Omental fat pad (tissue), 4 donors: Measurements from ENCODE around the gene GAS2. TPM values are rescaled to one million over a fixed set of nuclear protein-coding genes. Genes with fewer than 3 reads are reported as not detected.

Source experiments
- ATAC-seq: fragments of 150-250 bp; one replicate; pipeline ENCODE4 v1.9.1; 2016; ENCODE audit warnings: mild to moderate bottlenecking, moderate library complexity; ENCODE audit not compliant: low FRiP score
- DNase-seq: peaks from one replicate; pipeline ENCODE4 v3.0.0-alpha.2; 2019; ENCODE audit warnings: low spot score
- total RNA-seq, 4 donors: library from RNA; depleted of rRNA; stranded (reverse); fragments of >200 nt; gene quantifications; one replicate each; pipeline ENCODE4 v1.1.0, GENCODE V29; 2016
- TF ChIP-seq, protein P1 (sequence below), 3 donors: fragments of 450-650 bp; IDR thresholded peaks; one replicate each; pipeline ENCODE4 v1.5.1; 2016 to 2017; ENCODE audit warnings: antibody characterized with exemption in 3 of 3, mild to moderate bottlenecking in 3 of 3, moderate library complexity in 2 of 3

Gene GAS2
- total RNA-seq, 4 donors from 2014 or later, result 0.63 to 4.9 (median 2.5) TPM

DNA sequence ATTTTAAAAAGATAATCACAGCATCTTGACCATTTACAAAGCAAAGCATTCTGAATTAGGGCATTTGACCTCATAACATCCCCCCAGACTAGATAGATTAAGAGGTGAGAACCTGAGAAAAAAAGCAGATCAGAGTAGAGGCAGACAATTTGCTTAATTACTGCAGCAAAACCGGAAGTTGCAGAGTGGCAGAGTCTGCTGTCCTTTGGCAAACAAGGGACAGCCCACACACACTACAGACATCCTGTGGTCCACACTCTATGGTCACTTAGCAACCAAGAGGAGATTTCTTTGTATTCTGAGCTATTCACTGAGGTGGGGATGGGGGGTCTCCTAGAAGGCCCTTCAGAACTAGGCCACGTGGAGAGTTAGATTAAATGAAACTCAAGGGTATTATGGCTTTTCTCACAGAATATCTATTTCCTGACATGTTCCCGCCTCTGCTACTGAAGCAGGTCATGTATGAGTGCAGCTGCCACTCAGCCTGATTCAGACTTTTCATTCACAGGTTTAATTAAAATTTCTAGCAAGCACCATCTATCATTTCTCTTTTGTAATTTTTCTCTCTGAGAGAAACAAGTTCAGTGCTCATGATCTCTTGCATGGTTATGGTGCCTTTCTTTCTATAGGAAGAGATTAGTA, 114.7 kb downstream of the GAS2 start:
- ATAC-seq (no peak), DNase-seq (no peak)
- TF ChIP-seq, protein P1, sequence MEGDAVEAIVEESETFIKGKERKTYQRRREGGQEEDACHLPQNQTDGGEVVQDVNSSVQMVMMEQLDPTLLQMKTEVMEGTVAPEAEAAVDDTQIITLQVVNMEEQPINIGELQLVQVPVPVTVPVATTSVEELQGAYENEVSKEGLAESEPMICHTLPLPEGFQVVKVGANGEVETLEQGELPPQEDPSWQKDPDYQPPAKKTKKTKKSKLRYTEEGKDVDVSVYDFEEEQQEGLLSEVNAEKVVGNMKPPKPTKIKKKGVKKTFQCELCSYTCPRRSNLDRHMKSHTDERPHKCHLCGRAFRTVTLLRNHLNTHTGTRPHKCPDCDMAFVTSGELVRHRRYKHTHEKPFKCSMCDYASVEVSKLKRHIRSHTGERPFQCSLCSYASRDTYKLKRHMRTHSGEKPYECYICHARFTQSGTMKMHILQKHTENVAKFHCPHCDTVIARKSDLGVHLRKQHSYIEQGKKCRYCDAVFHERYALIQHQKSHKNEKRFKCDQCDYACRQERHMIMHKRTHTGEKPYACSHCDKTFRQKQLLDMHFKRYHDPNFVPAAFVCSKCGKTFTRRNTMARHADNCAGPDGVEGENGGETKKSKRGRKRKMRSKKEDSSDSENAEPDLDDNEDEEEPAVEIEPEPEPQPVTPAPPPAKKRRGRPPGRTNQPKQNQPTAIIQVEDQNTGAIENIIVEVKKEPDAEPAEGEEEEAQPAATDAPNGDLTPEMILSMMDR (IDR thresholded peaks at IDR 0.05), result no peak

DNA sequence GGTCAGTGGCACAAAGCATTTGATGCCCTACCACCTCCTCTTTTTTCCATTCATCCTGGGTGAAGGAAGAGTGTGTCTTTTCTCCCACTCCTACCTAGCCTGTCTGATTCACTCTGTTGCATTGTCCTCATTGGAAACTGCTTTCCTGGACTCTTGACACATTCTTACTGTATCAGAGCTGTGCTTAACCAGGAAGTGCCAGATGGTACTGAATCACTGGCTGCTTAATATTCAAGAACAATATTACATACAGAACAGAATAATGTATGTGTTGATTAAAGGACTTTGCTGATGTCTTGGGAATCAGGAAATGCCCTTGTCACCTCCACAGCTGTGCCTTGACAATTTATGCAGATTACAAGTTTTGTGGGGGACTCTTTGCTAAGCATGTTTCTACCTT, 118.8 kb downstream of the GAS2 start:
- TF ChIP-seq, protein P1 (IDR thresholded peaks at IDR 0.05), result no peak

DNA sequence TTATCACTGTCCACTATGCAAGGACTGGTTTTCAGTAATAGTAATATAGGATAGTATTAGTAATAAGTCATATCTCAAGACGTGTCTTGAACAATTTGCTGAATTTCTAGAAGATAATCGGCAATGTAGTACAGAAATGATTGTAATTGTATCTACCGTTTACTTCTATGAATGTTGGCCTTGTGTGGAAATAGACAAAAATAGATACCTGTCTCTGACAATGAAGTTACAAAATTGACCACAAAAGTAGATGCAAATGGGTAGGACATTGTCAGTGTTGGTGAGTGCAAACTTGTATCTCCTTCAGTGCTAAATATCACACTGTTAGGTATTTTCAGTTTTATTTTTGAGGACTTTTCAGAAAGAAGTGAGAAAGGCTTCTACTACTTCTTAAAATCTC, 120.1 kb downstream of the GAS2 start:
- DNase-seq (no peak), ATAC-seq (no peak)
- TF ChIP-seq, protein P1 (IDR thresholded peaks at IDR 0.05), result no peak

More for the DNA sequence above, 118.8 kb downstream of the GAS2 start:
- ATAC-seq, result no peak
- no peak for DNase-seq

DNA sequence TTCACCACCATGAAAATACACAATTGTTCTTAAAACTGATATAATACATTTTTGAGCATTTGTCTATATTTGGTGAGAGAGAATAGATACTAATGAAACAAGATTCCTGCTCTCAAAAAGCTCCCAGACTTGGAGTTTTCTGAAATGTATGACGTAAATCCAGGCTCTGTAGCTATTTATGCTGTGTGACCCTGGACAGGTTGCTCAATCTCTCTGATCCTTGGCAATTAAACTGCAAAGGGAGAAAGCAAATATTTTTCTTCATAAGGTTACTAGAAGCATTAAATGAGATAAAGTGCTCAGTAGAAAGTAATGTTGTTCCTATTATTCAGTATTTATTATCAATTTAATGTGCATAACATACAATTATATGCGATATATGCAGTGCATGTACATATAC, 120.6 kb downstream of the GAS2 start:
- DNase-seq (no peak), ATAC-seq (no peak)
- TF ChIP-seq, protein P1 (IDR thresholded peaks at IDR 0.05), result no peak

DNA sequence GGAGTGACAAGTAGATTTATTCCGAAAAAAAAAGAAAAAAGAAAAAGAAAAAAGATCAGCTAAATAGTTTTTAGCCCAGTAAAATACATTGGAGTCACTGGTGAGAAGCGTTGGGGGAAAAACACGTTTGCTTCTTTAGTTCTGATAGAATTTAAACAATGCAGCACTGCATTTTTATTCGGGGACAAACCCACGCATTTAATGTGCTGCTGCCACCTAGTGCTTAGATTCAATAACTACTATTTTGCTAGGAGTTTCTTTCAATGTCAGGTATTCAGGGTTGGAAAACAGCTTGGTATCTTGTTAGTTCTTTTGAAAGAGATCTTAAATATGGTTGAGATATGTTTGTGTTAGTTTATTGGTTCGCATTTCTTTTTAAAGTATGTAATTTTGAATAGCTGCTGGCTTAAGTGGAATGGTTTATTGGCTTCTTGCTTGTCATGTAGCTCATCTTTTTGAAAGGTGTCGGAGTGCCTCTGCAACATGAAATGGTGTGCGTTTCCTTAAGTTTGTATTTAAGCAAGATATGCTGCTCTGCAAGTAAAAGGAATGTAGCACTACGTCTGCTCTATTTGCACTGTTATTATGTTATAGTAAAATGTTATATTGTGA, 121.2 kb downstream of the GAS2 start:
- DNase-seq (no peak), ATAC-seq (no peak)
- TF ChIP-seq, protein P1 (IDR thresholded peaks at IDR 0.05), result no peak

DNA sequence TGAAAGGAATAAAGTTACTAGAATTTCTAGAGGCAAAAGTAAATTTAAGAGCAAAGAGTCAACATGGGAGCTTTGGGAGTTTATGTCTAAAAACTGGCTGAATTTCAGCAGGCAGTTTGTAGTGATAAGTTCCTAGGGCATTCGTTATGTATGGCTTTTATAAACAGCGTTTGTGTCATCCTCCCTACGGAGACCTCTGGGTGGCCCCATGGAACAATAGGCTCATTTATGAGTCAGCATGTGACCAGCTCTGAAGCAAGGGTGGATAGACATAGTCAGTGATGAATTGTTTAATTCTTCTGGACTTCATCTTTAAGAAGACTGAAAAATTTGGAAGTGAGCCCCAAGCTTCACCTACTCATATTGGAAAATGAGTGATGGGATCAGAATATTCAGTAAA, 126.1 kb downstream of the GAS2 start:
- DNase-seq (no peak), ATAC-seq (no peak)
- TF ChIP-seq, protein P1 (IDR thresholded peaks at IDR 0.05), result no peak

DNA sequence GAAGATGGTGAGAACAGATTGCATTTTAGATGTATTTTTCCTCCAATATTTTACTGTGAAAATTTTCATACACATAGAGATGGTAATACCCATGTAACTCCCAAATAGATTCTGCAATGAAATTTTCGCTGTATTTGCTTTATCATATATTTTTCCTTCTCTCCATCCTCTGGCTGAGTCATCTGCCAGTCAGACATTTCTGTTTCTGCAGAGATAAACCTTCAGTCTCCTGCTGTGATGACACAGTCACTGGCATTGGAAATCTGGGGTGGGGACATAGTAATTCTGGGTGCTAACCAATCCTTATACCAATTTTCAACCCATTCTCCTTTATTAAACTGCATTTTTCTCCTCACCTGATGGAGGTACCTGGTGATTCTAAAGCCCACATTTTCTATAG, 129.5 kb downstream of the GAS2 start:
- no peak for DNase-seq
- no peak for ATAC-seq
- TF ChIP-seq, protein P1 (IDR thresholded peaks at IDR 0.05), result no peak
